ENCODE data around the gene PLD1.

DNA sequence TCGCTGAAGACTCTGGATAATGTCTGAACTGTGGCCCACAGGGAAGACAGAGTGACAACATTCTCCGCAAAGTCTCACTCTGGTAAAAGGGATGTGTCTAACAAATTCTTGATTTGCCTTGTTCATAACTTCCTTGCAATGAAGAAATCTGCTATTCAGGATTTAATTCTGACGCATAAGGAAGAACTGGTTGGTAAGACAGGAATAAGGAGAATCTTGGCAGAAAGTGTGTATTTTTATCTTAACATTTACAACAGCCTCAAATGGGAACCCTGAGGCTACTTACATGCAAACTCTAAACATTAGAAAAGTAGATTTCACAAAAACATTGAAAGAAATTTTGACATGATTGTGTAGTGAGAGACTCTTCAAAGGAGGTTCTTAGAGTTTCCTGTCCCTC is 10.8 kb upstream of the PLD1 start:
- TF ChIP-seq, protein P1, sequence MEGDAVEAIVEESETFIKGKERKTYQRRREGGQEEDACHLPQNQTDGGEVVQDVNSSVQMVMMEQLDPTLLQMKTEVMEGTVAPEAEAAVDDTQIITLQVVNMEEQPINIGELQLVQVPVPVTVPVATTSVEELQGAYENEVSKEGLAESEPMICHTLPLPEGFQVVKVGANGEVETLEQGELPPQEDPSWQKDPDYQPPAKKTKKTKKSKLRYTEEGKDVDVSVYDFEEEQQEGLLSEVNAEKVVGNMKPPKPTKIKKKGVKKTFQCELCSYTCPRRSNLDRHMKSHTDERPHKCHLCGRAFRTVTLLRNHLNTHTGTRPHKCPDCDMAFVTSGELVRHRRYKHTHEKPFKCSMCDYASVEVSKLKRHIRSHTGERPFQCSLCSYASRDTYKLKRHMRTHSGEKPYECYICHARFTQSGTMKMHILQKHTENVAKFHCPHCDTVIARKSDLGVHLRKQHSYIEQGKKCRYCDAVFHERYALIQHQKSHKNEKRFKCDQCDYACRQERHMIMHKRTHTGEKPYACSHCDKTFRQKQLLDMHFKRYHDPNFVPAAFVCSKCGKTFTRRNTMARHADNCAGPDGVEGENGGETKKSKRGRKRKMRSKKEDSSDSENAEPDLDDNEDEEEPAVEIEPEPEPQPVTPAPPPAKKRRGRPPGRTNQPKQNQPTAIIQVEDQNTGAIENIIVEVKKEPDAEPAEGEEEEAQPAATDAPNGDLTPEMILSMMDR (IDR thresholded peaks at IDR 0.05): no peak
- no peak for TF ChIP-seq EP300 (IDR thresholded peaks at IDR 0.05)
- no peak for TF ChIP-seq POLR2A (IDR thresholded peaks at IDR 0.05)
